H9 (cell line): Measurements from ENCODE around the gene OR6S1. TPM values are rescaled to one million over a fixed set of nuclear protein-coding genes. Genes with fewer than 3 reads are reported as not detected.

Source experiments
- DNase-seq: peaks from one replicate; pipeline ENCODE4 v3.0.0-alpha.2; 2017
- H2AFZ ChIP-seq: one replicate; pipeline ENCODE4 v1.6.1; 2013; ENCODE audit warnings: mild to moderate bottlenecking, low read length, control low read depth, moderate library complexity
- H2AK5ac ChIP-seq: 2 replicates; pipeline ENCODE4 v1.6.1; 2013; ENCODE audit warnings: low read length, control low read depth, mixed read lengths; ENCODE audit not compliant: insufficient read length
- H2BK120ac ChIP-seq: one replicate; pipeline ENCODE4 v1.6.1; 2013; ENCODE audit warnings: low read depth, mild to moderate bottlenecking, low read length, control low read depth, inconsistent platforms; ENCODE audit not compliant: poor library complexity, severe bottlenecking
- H2BK12ac ChIP-seq: 2 replicates; pipeline ENCODE4 v1.6.1; 2013; ENCODE audit warnings: low read length, control low read depth, mixed read lengths, low read depth; ENCODE audit not compliant: insufficient read length
- H2BK15ac ChIP-seq: 2 replicates; pipeline ENCODE4 v1.6.1; 2013; ENCODE audit warnings: low read depth, low read length, control low read depth
- H2BK20ac ChIP-seq: one replicate; pipeline ENCODE4 v1.6.1; 2013; ENCODE audit warnings: low read depth, mild to moderate bottlenecking, low read length, control low read depth, inconsistent platforms; ENCODE audit not compliant: poor library complexity, severe bottlenecking
- H2BK5ac ChIP-seq: 2 replicates; pipeline ENCODE4 v1.6.1; 2013; ENCODE audit warnings: low read length, control low read depth, mixed read lengths; ENCODE audit not compliant: insufficient read length
- H3K14ac ChIP-seq: 2 replicates; pipeline ENCODE4 v1.6.1; 2013; ENCODE audit warnings: low read length, control low read depth; ENCODE audit not compliant: insufficient read depth
- H3K18ac ChIP-seq: 2 replicates; pipeline ENCODE4 v1.6.1; 2013; ENCODE audit warnings: low read depth, mild to moderate bottlenecking, mixed read lengths, low read length, control low read depth; ENCODE audit not compliant: insufficient read length
- H3K23ac ChIP-seq: 2 replicates; pipeline ENCODE4 v1.6.1; 2013; ENCODE audit warnings: low read length, control low read depth, mixed read lengths, low read depth; ENCODE audit not compliant: insufficient read length
- H3K23me2 ChIP-seq: 2 replicates; pipeline ENCODE4 v1.6.1; 2013; ENCODE audit warnings: low read depth, mild to moderate bottlenecking, mixed read lengths, low read length, control low read depth; ENCODE audit not compliant: insufficient read length, poor library complexity, severe bottlenecking
- H3K27ac ChIP-seq: 2 replicates; pipeline ENCODE4 v1.5.1; 2013; ENCODE audit warnings: low read length, control low read depth, mixed read lengths, low read depth; ENCODE audit not compliant: insufficient read length
- H3K27me3 ChIP-seq: 2 replicates; pipeline ENCODE4 v1.6.1; 2013; ENCODE audit warnings: low read length, control low read depth, inconsistent platforms; ENCODE audit not compliant: insufficient read depth
- H3K4ac ChIP-seq: 2 replicates; pipeline ENCODE4 v1.6.1; 2013; ENCODE audit warnings: low read depth, mild to moderate bottlenecking, control low read depth, inconsistent platforms, low read length, moderate library complexity
- H3K4me1 ChIP-seq: 2 replicates; pipeline ENCODE4 v1.6.1; 2013; ENCODE audit warnings: low read length, control low read depth, inconsistent platforms; ENCODE audit not compliant: insufficient read depth
- H3K4me2 ChIP-seq: 2 replicates; pipeline ENCODE4 v1.6.1; 2013; ENCODE audit warnings: low read length, control low read depth, mixed read lengths; ENCODE audit not compliant: insufficient read length, insufficient read depth
- H3K56ac ChIP-seq: 2 replicates; pipeline ENCODE4 v1.6.1; 2013; ENCODE audit warnings: low read depth, mild to moderate bottlenecking, mixed read lengths, low read length, control low read depth; ENCODE audit not compliant: insufficient read length
- H3K79me1 ChIP-seq: 2 replicates; pipeline ENCODE4 v1.6.1; 2013; ENCODE audit warnings: low read depth, mild to moderate bottlenecking, moderate library complexity, low read length, control low read depth, inconsistent platforms; ENCODE audit not compliant: insufficient read depth, poor library complexity, severe bottlenecking
- H3K79me2 ChIP-seq: 2 replicates; pipeline ENCODE4 v1.6.1; 2013; ENCODE audit warnings: low read length, control low read depth, inconsistent platforms; ENCODE audit not compliant: insufficient read depth
- H3K9ac ChIP-seq: 2 replicates; pipeline ENCODE4 v1.6.1; 2013; ENCODE audit warnings: low read length, control low read depth, mixed read lengths; ENCODE audit not compliant: insufficient read length; ENCODE audit errors: extremely low read depth
- H3K9me3 ChIP-seq: one replicate; pipeline ENCODE4 v1.6.1; 2013; ENCODE audit warnings: low read depth, low read length, inconsistent platforms; ENCODE audit not compliant: control insufficient read depth
- H3T11ph ChIP-seq: one replicate; pipeline ENCODE4 v1.6.1; 2013; ENCODE audit warnings: mild to moderate bottlenecking, low read length, control low read depth, inconsistent platforms
- H4K20me1 ChIP-seq: one replicate; pipeline ENCODE4 v1.6.1; 2013; ENCODE audit not compliant: control insufficient read depth, insufficient read length, insufficient read depth
- H4K5ac ChIP-seq: 2 replicates; pipeline ENCODE4 v1.6.1; 2013; ENCODE audit warnings: low read depth, mild to moderate bottlenecking, mixed read lengths, low read length, control low read depth; ENCODE audit not compliant: insufficient read length
- H4K8ac ChIP-seq: replicated peaks from 2 replicates; pipeline ENCODE4 v1.6.1; 2013; ENCODE audit warnings: low read length, control low read depth, mixed read lengths, low read depth; ENCODE audit not compliant: insufficient read length
- H4K91ac ChIP-seq: 2 replicates; pipeline ENCODE4 v1.6.1; 2013; ENCODE audit warnings: low read depth, mild to moderate bottlenecking, moderate library complexity, mixed read lengths, low read length, control low read depth; ENCODE audit not compliant: insufficient read length
- H3K27ac Mint-ChIP-seq, 3 experiments: 2 replicates in 2 of 3; 3 replicates in 1 of 3; pipeline ENCODE4 v1.8.0; 2020 to 2021; ENCODE audit warnings: mixed read lengths in 3 of 3, mild to moderate bottlenecking in 1 of 3, moderate library complexity in 1 of 3
- H3K27me3 Mint-ChIP-seq: 2 replicates; pipeline ENCODE4 v1.8.0; 2021; ENCODE audit warnings: low read depth, mild to moderate bottlenecking, moderate library complexity, mixed read lengths
- H3K36me3 Mint-ChIP-seq, 3 experiments: 2 replicates in 2 of 3; 3 replicates in 1 of 3; pipeline ENCODE4 v1.8.0; 2020 to 2021; ENCODE audit warnings: low read depth in 3 of 3, mixed read lengths in 3 of 3; ENCODE audit not compliant: insufficient read depth in 1 of 3
- H3K4me1 Mint-ChIP-seq, 2 experiments: 2 replicates each; pipeline ENCODE4 v1.8.0; 2020; ENCODE audit warnings: mixed read lengths in 2 of 2
- H3K4me3 Mint-ChIP-seq, 2 experiments: 2 replicates in 1 of 2; 3 replicates in 1 of 2; pipeline ENCODE4 v1.8.0; 2020 to 2021; ENCODE audit warnings: mild to moderate bottlenecking in 2 of 2, mixed read lengths in 2 of 2, moderate library complexity in 1 of 2
- H3K9me3 Mint-ChIP-seq, 2 experiments: 2 replicates in 1 of 2; 3 replicates in 1 of 2; pipeline ENCODE4 v1.8.0; 2020; ENCODE audit warnings: mild to moderate bottlenecking in 2 of 2, mixed read lengths in 2 of 2, moderate library complexity in 1 of 2
- CTCF ChIP-seq: fragments of 200-600 bp; sonication (generic); conservative IDR thresholded peaks from 3 replicates; pipeline ENCODE4 v1.8.0; 2021; ENCODE audit warnings: antibody characterized with exemption, mild to moderate bottlenecking
- WGBS: extraction: QIAGEN DNeasy Blood & Tissue Kit; methylation state at CpG from one replicate; pipeline ENCODE4 v1.1.7; 2013; ENCODE audit warnings: missing lambda C conversion rate, low lambda C conversion rate, mixed read lengths; ENCODE audit not compliant: insufficient read length; ENCODE audit errors: extremely low coverage; 5-methylcytosine and 5-hydroxymethylcytosine counted together
- total RNA-seq: library from RNA; stranded (reverse); gene quantifications from 2 replicates; pipeline ENCODE4 v1.2.1, GENCODE V29; 2021

OR6S1 gene
- total RNA-seq, 1 experiment from 2014 or later = not detected

- no peak for DNase-seq
These were observed 50.3 kb downstream of the OR6S1 start, which contains the start of gene RNASE12 for GRCh38 chr14:20591235-20591634. Gene RNASE12 (minus strand): TSS chr14:20591376. CDS start chr14:20590723, 653 bp downstream.

More at GRCh38 chr14:20591235-20591634, 50.3 kb downstream of the OR6S1 start, which contains the start of gene RNASE12:
- Histone ChIP-seq H2BK20ac (no peak within 1 kb of the TSS), H2AFZ (no peak within 1 kb of the TSS), H3K79me1 (no peaks in the 10 kb centered on the region), H4K8ac (no peak within 1 kb of the TSS), H3T11ph (no peak within 1 kb of the TSS), H3K18ac (no peak within 1 kb of the TSS), H3K9ac (no peak within 1 kb of the TSS), H3K4me1 (no peaks in the 10 kb centered on the region), H2BK12ac (no peak within 1 kb of the TSS), H3K27me3 (no peaks in the 10 kb centered on the region), H3K23ac (no peak within 1 kb of the TSS), H3K9me3 (no peaks in the 10 kb centered on the region), H2BK5ac (no peak within 1 kb of the TSS), H4K91ac (no peak within 1 kb of the TSS), H3K14ac (no peak within 1 kb of the TSS), H2BK15ac (no peak within 1 kb of the TSS), H3K4me2 (no peak within 1 kb of the TSS), H3K27ac (no peak within 1 kb of the TSS), H2AK5ac (no peak within 1 kb of the TSS), H3K4ac (no peak within 1 kb of the TSS), H3K79me2 (no peaks in the 10 kb centered on the region), H4K5ac (no peak within 1 kb of the TSS), H3K56ac (no peak within 1 kb of the TSS), H2BK120ac (no peak within 1 kb of the TSS), H4K20me1 (no peaks in the 10 kb centered on the region), H3K23me2 (no peaks in the 10 kb centered on the region)
- peaks cover 0 to 4% (median 0%) of the 10 kb centered on the region in 3 experiments; a peak in 2 of 7 replicates for H3K36me3 Mint-ChIP-seq
- no peak for TF ChIP-seq CTCF
- no peak within 1 kb of the TSS for H3K27ac Mint-ChIP-seq
- no peak within 1 kb of the TSS for H3K4me3 Mint-ChIP-seq
- no peaks in the 10 kb centered on the region; a peak in 3 of 5 replicates for H3K9me3 Mint-ChIP-seq
- no peaks in the 10 kb centered on the region; the same call in 1 of the 2 replicates for H3K27me3 Mint-ChIP-seq
- no CpG with 5 or more reads among the region's 4 CpGs for WGBS
- peaks cover 10 to 15% of the 10 kb centered on the region in 2 experiments for H3K4me1 Mint-ChIP-seq

Other genes starting within 250 kb of the OR6S1 start
- gene TEP1, start 228.2 kb downstream of the OR6S1 start, total RNA-seq = 14.5 and 15.8 TPM in 2 replicates
- gene KLHL33, start 205.5 kb downstream of the OR6S1 start, total RNA-seq = 0.04 TPM in 2 replicates
- 46.7 and 50.8 TPM in 2 replicates for gene OSGEP, start 186.9 kb downstream of the OR6S1 start, total RNA-seq
- gene APEX1, start 186.5 kb downstream of the OR6S1 start, total RNA-seq = 340 and 348 TPM in 2 replicates
- 38.5 and 41.6 TPM in 2 replicates for gene PIP4P1, start 180.3 kb downstream of the OR6S1 start, total RNA-seq
- 83.9 and 87.5 TPM in 2 replicates for gene PNP, start 172.3 kb downstream of the OR6S1 start, total RNA-seq
- gene RNASE10, start 136.2 kb downstream of the OR6S1 start, total RNA-seq = 0.81 and 0.96 TPM in 2 replicates
- not detected in 2 replicates for gene RNASE9, start 80.6 kb downstream of the OR6S1 start, total RNA-seq
- not detected in 2 replicates for gene RNASE11, start 53.7 kb downstream of the OR6S1 start, total RNA-seq
- gene RNASE12, start 50.3 kb downstream of the OR6S1 start, total RNA-seq = not detected in 2 replicates
- not detected in 2 replicates for gene RNASE4, start 42.9 kb upstream of the OR6S1 start, total RNA-seq
- gene ANG, start 47.1 kb upstream of the OR6S1 start, total RNA-seq = 3.2 and 3.8 TPM in 2 replicates
- gene EDDM3A, start 104.2 kb upstream of the OR6S1 start, total RNA-seq = not detected in 2 replicates
- gene EDDM3B, start 126.7 kb upstream of the OR6S1 start, total RNA-seq = not detected in 2 replicates
- gene RNASE6, start 139.6 kb upstream of the OR6S1 start, total RNA-seq = not detected in 2 replicates
- gene RNASE1, start 161.2 kb upstream of the OR6S1 start, total RNA-seq = 1.2 and 1.6 TPM in 2 replicates
- not detected in 2 replicates for gene RNASE3, start 249.7 kb upstream of the OR6S1 start, total RNA-seq